Upper lobe of right lung (tissue), 1 donor: ENCODE measurements around the gene SLC29A3. TPM values are rescaled to one million over a fixed set of nuclear protein-coding genes. Genes with fewer than 3 reads are reported as not detected.

Experiments
- ATAC-seq: fragments of 200-7000 bp; cut with Tn5 transposase; one replicate; pipeline ENCODE4 v1.9.1; 2020; ENCODE audit warnings: mild to moderate bottlenecking, moderate library complexity
- DNase-seq: peaks from one replicate; pipeline ENCODE4 v3.0.0-alpha.2; 2020
- H3K27ac ChIP-seq: fragments of 200-600 bp; one replicate; pipeline ENCODE4 v1.8.0; 2022
- H3K27me3 ChIP-seq: fragments of 200-600 bp; one replicate; pipeline ENCODE4 v1.8.0; 2022; ENCODE audit warnings: mild to moderate bottlenecking
- H3K36me3 ChIP-seq: fragments of 200-600 bp; one replicate; pipeline ENCODE4 v1.8.0; 2022
- H3K4me1 ChIP-seq: fragments of 200-600 bp; one replicate; pipeline ENCODE4 v1.8.0; 2022
- H3K4me3 ChIP-seq: fragments of 200-600 bp; one replicate; pipeline ENCODE4 v1.8.0; 2022; ENCODE audit warnings: mild to moderate bottlenecking
- H3K9me3 ChIP-seq: fragments of 200-600 bp; one replicate; pipeline ENCODE4 v1.8.0; 2022
- intact Hi-C: fragments of 100-400 bp; cut with DNase I; formaldehyde crosslinking; loops from one replicate; pipeline ENCODE4 v1.11.0; 2022
- total RNA-seq: library from RNA; stranded (reverse); fragmentation: NEBNext Ultra II Directional; extraction: Animal tissue kit (Norgen Biotek cat#: 25700); gene quantifications from one replicate; pipeline ENCODE4 v1.2.1, GENCODE V29; 2021
- TF ChIP-seq, protein P1 (sequence below): fragments of 200-600 bp; IDR thresholded peaks from one replicate; pipeline ENCODE4 v1.8.0; 2022; ENCODE audit warnings: antibody characterized with exemption
- donor health status: DM: no; HTN: yes; CAD: no; lungs with severe emphysema.

The SLC29A3 gene
- total RNA-seq, 1 donor from 2014 or later = 14.8 TPM

DNA sequence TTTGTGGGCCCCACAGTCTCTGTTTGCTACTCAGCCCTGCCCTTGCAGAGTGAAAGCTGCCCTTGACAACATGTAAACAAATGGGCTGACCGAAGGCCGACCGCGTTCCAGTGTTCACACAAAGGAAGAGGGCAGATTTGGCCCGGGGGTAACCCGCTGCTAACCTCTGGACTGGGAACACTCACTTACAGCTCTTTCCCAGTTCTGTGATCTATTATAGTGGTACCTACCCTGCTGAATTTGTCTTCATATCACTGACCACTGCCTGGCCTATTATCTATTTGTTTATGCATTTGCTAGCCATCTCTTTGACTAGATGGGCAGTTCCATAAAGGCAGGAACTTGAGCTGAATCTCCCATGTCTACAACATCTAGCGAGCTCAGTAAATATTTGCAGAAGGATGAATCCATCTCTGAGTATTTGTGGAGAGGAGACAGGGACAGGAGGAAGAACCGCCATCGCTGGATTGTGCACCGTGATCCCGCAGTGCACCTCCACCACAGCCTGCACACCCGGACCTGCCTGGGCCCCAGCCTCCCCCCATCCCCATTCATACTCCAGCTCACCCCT lies 15.2 kb downstream of the SLC29A3 start:
- no peak overlapping the region for H3K4me3 ChIP-seq
- ATAC-seq (no peak), DNase-seq (no peak)
- intact Hi-C loops = no loop called here
- H3K27me3 ChIP-seq = no peaks in the 10 kb centered on the region
- peaks cover 11% of the 10 kb centered on the region for H3K4me1 ChIP-seq
- H3K9me3 ChIP-seq = no peaks in the 10 kb centered on the region
- no peak overlapping the region for H3K27ac ChIP-seq
- peaks cover 13% of the 10 kb centered on the region for H3K36me3 ChIP-seq
- TF ChIP-seq, protein P1, sequence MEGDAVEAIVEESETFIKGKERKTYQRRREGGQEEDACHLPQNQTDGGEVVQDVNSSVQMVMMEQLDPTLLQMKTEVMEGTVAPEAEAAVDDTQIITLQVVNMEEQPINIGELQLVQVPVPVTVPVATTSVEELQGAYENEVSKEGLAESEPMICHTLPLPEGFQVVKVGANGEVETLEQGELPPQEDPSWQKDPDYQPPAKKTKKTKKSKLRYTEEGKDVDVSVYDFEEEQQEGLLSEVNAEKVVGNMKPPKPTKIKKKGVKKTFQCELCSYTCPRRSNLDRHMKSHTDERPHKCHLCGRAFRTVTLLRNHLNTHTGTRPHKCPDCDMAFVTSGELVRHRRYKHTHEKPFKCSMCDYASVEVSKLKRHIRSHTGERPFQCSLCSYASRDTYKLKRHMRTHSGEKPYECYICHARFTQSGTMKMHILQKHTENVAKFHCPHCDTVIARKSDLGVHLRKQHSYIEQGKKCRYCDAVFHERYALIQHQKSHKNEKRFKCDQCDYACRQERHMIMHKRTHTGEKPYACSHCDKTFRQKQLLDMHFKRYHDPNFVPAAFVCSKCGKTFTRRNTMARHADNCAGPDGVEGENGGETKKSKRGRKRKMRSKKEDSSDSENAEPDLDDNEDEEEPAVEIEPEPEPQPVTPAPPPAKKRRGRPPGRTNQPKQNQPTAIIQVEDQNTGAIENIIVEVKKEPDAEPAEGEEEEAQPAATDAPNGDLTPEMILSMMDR = no peak

DNA sequence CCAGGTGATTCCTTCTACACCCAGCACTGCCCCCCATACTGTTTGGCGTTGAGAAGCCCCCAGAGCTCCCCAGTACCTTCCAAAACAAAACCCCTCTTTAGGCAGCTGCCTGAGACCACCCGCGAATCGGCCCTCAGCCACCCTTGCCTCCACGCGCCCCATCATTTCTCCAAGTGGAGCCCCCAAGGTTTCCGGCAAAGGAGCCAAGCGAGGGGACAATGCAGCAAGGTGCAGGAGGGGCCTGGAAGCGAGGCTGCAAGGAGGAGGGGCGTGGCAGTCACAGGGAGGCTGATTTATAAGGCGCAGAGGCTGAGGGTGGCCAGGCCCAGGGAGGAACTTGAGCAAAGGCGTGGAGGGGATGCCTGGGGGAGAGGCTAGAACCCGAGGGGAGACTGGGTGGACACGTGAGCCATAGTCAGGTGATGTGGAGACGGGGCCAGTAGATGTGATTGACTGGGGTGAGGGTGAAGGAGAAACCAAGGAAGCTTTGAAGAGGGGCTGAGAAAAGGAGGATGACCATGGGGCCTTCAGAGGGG lies 16.2 kb downstream of the SLC29A3 start:
- Histone ChIP-seq H3K4me1 (peaks cover 11% of the 10 kb centered on the region), H3K4me3 (no peak overlapping the region)
- intact Hi-C loops = no loop called here

DNA sequence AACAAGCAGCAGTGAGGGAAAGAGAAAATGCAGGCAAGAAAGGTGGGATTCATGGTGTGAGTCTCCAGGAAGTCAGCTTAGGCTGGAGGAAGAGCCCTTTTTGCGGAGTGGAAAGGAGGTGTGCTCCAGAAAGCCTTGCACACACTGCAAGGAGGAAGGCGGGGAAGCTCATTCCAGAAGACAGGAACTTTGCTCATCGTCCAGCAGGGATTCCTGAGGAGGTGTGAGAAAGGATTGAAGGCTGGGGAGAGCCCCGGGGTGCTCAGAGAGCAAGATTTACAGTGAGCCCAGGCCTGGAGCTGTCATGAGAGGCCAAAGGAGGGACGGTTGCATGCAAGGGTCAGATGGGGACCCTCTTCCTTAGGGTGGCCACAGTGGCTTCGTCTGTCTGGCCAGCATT lies 17.6 kb downstream of the SLC29A3 start:
- H3K27me3 ChIP-seq = no peaks in the 10 kb centered on the region
- H3K4me3 ChIP-seq = no peak overlapping the region
- intact Hi-C loops = no loop called here
- no peak overlapping the region for H3K27ac ChIP-seq
- peaks cover 8% of the 10 kb centered on the region for H3K36me3 ChIP-seq
- DNase-seq (no peak), ATAC-seq (no peak)
- TF ChIP-seq, protein P1 = no peak
- H3K4me1 ChIP-seq = peaks cover 11% of the 10 kb centered on the region
- H3K9me3 ChIP-seq = no peaks in the 10 kb centered on the region

More for the DNA sequence above, 16.2 kb downstream of the SLC29A3 start:
- TF ChIP-seq, protein P1 = no peak
- H3K36me3 ChIP-seq = peaks cover 13% of the 10 kb centered on the region
- DNase-seq = no peak
- H3K27ac ChIP-seq = no peak overlapping the region
- no peaks in the 10 kb centered on the region for H3K27me3 ChIP-seq
- H3K9me3 ChIP-seq = no peaks in the 10 kb centered on the region
- ATAC-seq = no peak

DNA sequence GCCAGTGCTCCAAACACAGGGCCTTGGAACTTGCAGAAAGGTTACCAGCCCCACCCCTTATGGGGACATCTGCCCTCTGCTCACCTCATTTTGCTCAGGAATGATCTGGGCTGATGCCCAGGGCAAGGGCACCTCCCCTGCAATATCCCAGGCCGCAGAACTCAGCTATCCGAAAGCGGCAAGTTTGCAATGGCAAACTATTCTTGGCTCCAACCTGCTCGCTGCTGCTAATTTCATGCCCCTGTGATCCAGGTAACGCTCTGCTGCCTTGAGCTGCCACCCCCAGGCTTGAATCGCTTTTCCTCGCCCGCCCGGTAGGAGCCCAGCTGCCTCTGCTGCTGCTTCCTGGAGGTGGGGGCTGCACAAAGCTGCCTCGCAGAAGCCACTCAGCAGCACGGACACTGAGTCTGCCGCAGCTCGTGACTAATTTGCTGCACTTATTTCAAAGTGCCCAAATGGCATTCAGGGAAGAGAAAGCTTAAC lies 18.2 kb downstream of the SLC29A3 start:
- Histone ChIP-seq H3K9me3 (no peaks in the 10 kb centered on the region), H3K27me3 (no peaks in the 10 kb centered on the region), H3K4me1 (peaks cover 11% of the 10 kb centered on the region), H3K36me3 (peaks cover 8% of the 10 kb centered on the region), H3K4me3 (no peak overlapping the region), H3K27ac (no peak overlapping the region)
- DNase-seq (no peak), ATAC-seq (no peak)
- intact Hi-C loops = no loop called here
- TF ChIP-seq, protein P1 = no peak

DNA sequence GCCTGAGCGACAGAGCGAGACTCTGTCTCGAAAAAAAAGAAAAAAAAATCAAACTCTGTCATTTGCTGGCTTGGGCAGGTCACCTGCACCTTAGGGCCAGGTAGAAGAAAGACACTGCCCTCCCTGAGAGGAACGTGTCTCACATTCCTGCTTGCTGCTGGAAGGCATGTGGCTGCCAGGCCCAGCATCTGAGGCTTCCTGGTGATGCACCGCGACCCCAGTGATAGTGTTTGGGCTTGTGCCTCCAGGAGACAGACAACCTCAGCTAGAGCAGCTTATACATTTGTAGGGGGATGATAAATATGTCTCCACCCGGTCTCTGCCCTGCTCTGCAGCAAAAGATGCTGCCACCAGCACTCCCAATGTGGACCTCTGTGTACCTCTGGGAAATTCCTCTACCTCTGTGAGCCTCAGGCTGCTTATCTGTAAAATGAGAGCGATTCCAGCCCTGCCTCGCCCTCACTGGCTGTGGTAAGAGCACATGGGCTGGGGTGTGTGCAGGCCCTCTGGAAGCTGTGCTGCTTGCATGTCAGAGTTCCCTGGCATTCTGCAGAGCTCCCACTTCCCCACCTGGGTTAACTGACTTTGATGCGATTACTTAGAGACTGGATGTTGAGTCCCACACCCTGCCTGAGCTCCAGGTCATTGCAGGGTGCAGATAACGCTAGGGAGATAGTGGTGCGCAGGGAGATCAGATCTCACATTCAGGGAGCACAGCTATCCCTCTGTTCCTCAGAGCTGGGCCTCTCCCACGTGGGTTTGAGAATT lies 19.9 kb downstream of the SLC29A3 start:
- no peak overlapping the region for H3K27ac ChIP-seq
- peaks cover 8% of the 10 kb centered on the region for H3K36me3 ChIP-seq
- H3K27me3 ChIP-seq = no peaks in the 10 kb centered on the region
- TF ChIP-seq, protein P1 = no peak
- DNase-seq (no peak), ATAC-seq (no peak)
- no peak overlapping the region for H3K4me3 ChIP-seq
- H3K4me1 ChIP-seq = peaks cover 11% of the 10 kb centered on the region
- H3K9me3 ChIP-seq = no peaks in the 10 kb centered on the region
- intact Hi-C loops = no loop called here
